HepG2 (cell line): ENCODE data around the gene ANKLE1. TPM values are rescaled to one million over a fixed set of nuclear protein-coding genes. Genes with fewer than 3 reads are reported as not detected.
A peak's percentile ranks its signal among the peaks of the same experiment; 100 is the strongest.

Source experiments
- AKAP8 ChIP-seq: sonication (generic); formaldehyde crosslinking; IDR thresholded peaks from 2 replicates; pipeline ENCODE4 v1.5.1; 2020; ENCODE audit warnings: mild to moderate bottlenecking, missing genetic modification reagents
- ATF7 ChIP-seq, 2 experiments: fragments of 450-650 bp in 1 of 2; sonication (generic) in 1 of 2; formaldehyde crosslinking in 1 of 2; IDR thresholded peaks; 2 replicates each; pipeline versions ENCODE4 v1.4.0 to v1.6.1; 2016 to 2020; ENCODE audit warnings: antibody characterized with exemption in 1 of 2, mild to moderate bottlenecking in 1 of 2, missing genetic modification reagents in 1 of 2
- ERF ChIP-seq: IDR thresholded peaks from 2 replicates; pipeline ENCODE4 v1.6.1; 2018; ENCODE audit warnings: missing biosample characterization, missing genetic modification reagents
- FLYWCH1 ChIP-seq: sonication (generic); formaldehyde crosslinking; IDR thresholded peaks from 2 replicates; pipeline ENCODE4 v1.8.1; 2023; ENCODE audit warnings: mild to moderate bottlenecking, missing genetic modification reagents
- KIAA2018 ChIP-seq: sonication (generic); formaldehyde crosslinking; IDR thresholded peaks from 2 replicates; pipeline ENCODE4 v1.5.0; 2020; ENCODE audit warnings: mild to moderate bottlenecking, missing genetic modification reagents, borderline replicate concordance
- NFAT5 ChIP-seq: sonication (generic); formaldehyde crosslinking; IDR thresholded peaks from 2 replicates; pipeline ENCODE4 v1.4.0; 2020; ENCODE audit warnings: missing genetic modification reagents
- NFIB ChIP-seq: sonication (generic); formaldehyde crosslinking; IDR thresholded peaks from 2 replicates; pipeline ENCODE4 v1.9.0; 2021; ENCODE audit warnings: missing genetic modification reagents, mild to moderate bottlenecking, borderline replicate concordance
- SALL2 ChIP-seq: sonication (generic); formaldehyde crosslinking; IDR thresholded peaks from 2 replicates; pipeline ENCODE4 v1.8.1; 2023; ENCODE audit warnings: mild to moderate bottlenecking, missing genetic modification reagents, inconsistent platforms
- ZFY ChIP-seq: sonication (generic); formaldehyde crosslinking; IDR thresholded peaks from 2 replicates; pipeline ENCODE4 v1.4.0; 2020; ENCODE audit warnings: missing genetic modification reagents
- ZNF720 ChIP-seq: sonication (generic); formaldehyde crosslinking; IDR thresholded peaks from 2 replicates; pipeline ENCODE4 v1.4.0; 2020; ENCODE audit warnings: missing genetic modification reagents
- ZNF761 ChIP-seq: sonication (generic); formaldehyde crosslinking; conservative IDR thresholded peaks from 2 replicates; pipeline ENCODE4 v1.4.0; 2020; ENCODE audit warnings: mild to moderate bottlenecking, missing genetic modification reagents
- ZNF780A ChIP-seq: sonication (generic); formaldehyde crosslinking; IDR thresholded peaks from 2 replicates; pipeline ENCODE4 v1.8.0; 2022; ENCODE audit warnings: mild to moderate bottlenecking, missing genetic modification reagents, moderate library complexity
- ZNF839 ChIP-seq: sonication (generic); formaldehyde crosslinking; IDR thresholded peaks from 2 replicates; pipeline ENCODE4 v1.4.0; 2020; ENCODE audit warnings: missing genetic modification reagents, mild to moderate bottlenecking, borderline replicate concordance
- polyA plus RNA-seq, 8 experiments: library from polyadenylated mRNA; depleted of rRNA in 3 of 8; stranded (reverse) in 7 of 8; unstranded in 1 of 8; fragments of >200 nt; fragmentation: Illumina TruSeq in 4 of 8; extraction: Trizol in 4 of 8; gene quantifications; 2 replicates each; pipeline versions ENCODE4 v1.2.1 to v1.2.3, GENCODE V29; 2011 to 2016; ENCODE audit warnings: low read depth in 4 of 8, missing spikeins in 1 of 8, mixed read lengths in 1 of 8; ENCODE audit not compliant: insufficient read depth in 1 of 8
- total RNA-seq, 5 experiments: library from RNA; depleted of rRNA; stranded (reverse); fragments of >200 nt; fragmentation: Illumina TruSeq; extraction: Trizol; gene quantifications; 2 replicates each; pipeline ENCODE4 v1.2.3, GENCODE V29; 2016; ENCODE audit warnings: low read depth in 1 of 5

ANKLE1 gene
- total and polyA plus RNA-seq, 2 of the 13 experiments (the other 11 are each of a cell fraction or from before 2014, with no cell fraction given) = 0.69 to 1.5 TPM

GRCh38 chr19:17248011-17248776 is 33.5 kb upstream of the ANKLE1 start (continued):
- TF ChIP-seq NFAT5 (CRISPR knock-in tag) = no peak
- TF ChIP-seq ZFY (CRISPR knock-in tag) = peak; percentile 77
- TF ChIP-seq ZNF780A (CRISPR knock-in tag) = no peak
- no peak for TF ChIP-seq ATF7 (IDR thresholded peaks at IDR 0.05)
- peak; percentile 76 for TF ChIP-seq ATF7 (CRISPR knock-in tag; IDR thresholded peaks at IDR 0.05)
- TF ChIP-seq ZNF761 (CRISPR knock-in tag) = 0 out of 2 replicates have a peak, but pooled peaks have one; percentile 64
- peak; percentile 57 for TF ChIP-seq SALL2
- TF ChIP-seq ZNF720 (CRISPR knock-in tag) = no peak
- TF ChIP-seq NFIB = no peak
- no peak for TF ChIP-seq KIAA2018 (CRISPR knock-in tag)
- peak; percentile 85 for TF ChIP-seq AKAP8
- no peak for TF ChIP-seq ZNF839 (CRISPR knock-in tag)
- TF ChIP-seq ERF = peak; percentile 75
- no peak for TF ChIP-seq FLYWCH1 (CRISPR knock-in tag)
